ENCODE results near the gene AFF1. TPM values are rescaled to one million over a fixed set of nuclear protein-coding genes. Genes with fewer than 3 reads are reported as not detected.

The AFF1 gene
- total RNA-seq, 2 donors from 2014 or later: 42.8 to 57.0 TPM

- no peak overlapping the region for H3K4me3 ChIP-seq
- peak overlapping the region in 1 of 4 donors; percentile 93 for H3K27ac ChIP-seq
- DNase-seq (no peak), ATAC-seq (no peak)
- TF ChIP-seq CTCF (IDR thresholded peaks at IDR 0.05) (no peak), POLR2A (IDR thresholded peaks at IDR 0.05) (no peak)
- no peaks in the 10 kb centered on the region for H3K27me3 ChIP-seq
- peaks cover 13% of the 10 kb centered on the region for H3K4me1 ChIP-seq
- 87 to 90% methylated on average over 18 to 19 of the region's 19 CpGs for WGBS, 2 donors
- H3K36me3 ChIP-seq (replicated peaks in 1 of 2; ENCODE audit: insufficient read depth in 1 of 2, low read depth in 2 of 2): no peaks in the 10 kb centered on the region
- no peaks in the 10 kb centered on the region for H3K9me3 ChIP-seq
- intact Hi-C loops (cut with DNase I): no loop called here
These were observed 41.7 kb upstream of the AFF1 start for GRCh38 chr4:86893136-86893535.

DNA sequence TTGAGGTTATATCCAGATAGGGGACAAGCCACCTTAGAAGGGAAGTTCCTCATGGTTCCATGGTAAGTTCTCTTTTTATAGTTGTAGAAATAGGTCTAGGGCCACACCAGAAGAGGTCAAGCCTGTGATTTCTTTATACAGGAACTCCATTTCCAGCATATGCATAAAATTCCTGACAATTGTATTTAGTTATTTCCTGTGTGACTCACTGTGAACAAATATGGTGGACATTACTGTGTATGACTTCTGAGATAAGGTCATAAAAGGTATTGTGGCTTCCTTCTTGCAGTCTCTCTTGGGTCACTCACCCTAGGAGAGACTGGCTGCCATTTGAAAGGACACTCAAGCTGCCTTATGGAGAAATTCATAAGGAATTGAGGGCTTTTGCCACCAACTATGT, 40.4 kb upstream of the AFF1 start:
- no peaks in the 10 kb centered on the region for H3K27me3 ChIP-seq
- ATAC-seq (no peak), DNase-seq (no peak)
- intact Hi-C loops (cut with DNase I): no loop called here
- peaks cover 13% of the 10 kb centered on the region for H3K4me1 ChIP-seq
- TF ChIP-seq POLR2A (IDR thresholded peaks at IDR 0.05) (no peak), CTCF (IDR thresholded peaks at IDR 0.05) (no peak)
- no peak overlapping the region for H3K4me3 ChIP-seq
- no peak overlapping the region for H3K27ac ChIP-seq
- H3K9me3 ChIP-seq: no peaks in the 10 kb centered on the region
- no peaks in the 10 kb centered on the region for H3K36me3 ChIP-seq (replicated peaks in 1 of 2; ENCODE audit: insufficient read depth in 1 of 2, low read depth in 2 of 2)

GRCh38 chr4:86895692-86896488, 38.9 kb upstream of the AFF1 start:
- no peak overlapping the region for H3K4me3 ChIP-seq
- ATAC-seq (no peak), DNase-seq (peak in 2 of 4 donors; percentile 23 to 61)
- peaks cover 11% of the 10 kb centered on the region for H3K4me1 ChIP-seq
- no peaks in the 10 kb centered on the region for H3K27me3 ChIP-seq
- H3K36me3 ChIP-seq (replicated peaks in 1 of 2; ENCODE audit: insufficient read depth in 1 of 2, low read depth in 2 of 2): no peaks in the 10 kb centered on the region
- intact Hi-C loops (cut with DNase I): loop anchor here (5.0 kb wide), 1 partner anchor 399 kb away; no protein-coding TSS in a partner anchor
- WGBS, 2 donors: 66 to 70% methylated on average over 6 of the region's 6 CpGs
- no peaks in the 10 kb centered on the region for H3K9me3 ChIP-seq
- H3K27ac ChIP-seq: no peak overlapping the region
- TF ChIP-seq CTCF (IDR thresholded peaks at IDR 0.05): peak; percentile 39 to 89 (median 82)
- no peak for TF ChIP-seq POLR2A (IDR thresholded peaks at IDR 0.05)

- no peak for ATAC-seq
- intact Hi-C loops (cut with DNase I): loop anchor here (5.0 kb wide), 1 partner anchor 399 kb away; no protein-coding TSS in a partner anchor
- Histone ChIP-seq H3K27ac (no peak overlapping the region), H3K36me3 (replicated peaks in 1 of 2; ENCODE audit: insufficient read depth in 1 of 2, low read depth in 2 of 2) (no peaks in the 10 kb centered on the region), H3K4me3 (no peak overlapping the region), H3K27me3 (no peaks in the 10 kb centered on the region), H3K4me1 (peaks cover 4% of the 10 kb centered on the region), H3K9me3 (no peaks in the 10 kb centered on the region)
- 48 to 53% methylated on average over 4 of the region's 4 CpGs for WGBS, 2 donors
- DNase-seq: no peak
- TF ChIP-seq POLR2A (IDR thresholded peaks at IDR 0.05): no peak
- no peak for TF ChIP-seq CTCF (IDR thresholded peaks at IDR 0.05)
These were observed 38.2 kb upstream of the AFF1 start for GRCh38 chr4:86896596-86896995.

DNA sequence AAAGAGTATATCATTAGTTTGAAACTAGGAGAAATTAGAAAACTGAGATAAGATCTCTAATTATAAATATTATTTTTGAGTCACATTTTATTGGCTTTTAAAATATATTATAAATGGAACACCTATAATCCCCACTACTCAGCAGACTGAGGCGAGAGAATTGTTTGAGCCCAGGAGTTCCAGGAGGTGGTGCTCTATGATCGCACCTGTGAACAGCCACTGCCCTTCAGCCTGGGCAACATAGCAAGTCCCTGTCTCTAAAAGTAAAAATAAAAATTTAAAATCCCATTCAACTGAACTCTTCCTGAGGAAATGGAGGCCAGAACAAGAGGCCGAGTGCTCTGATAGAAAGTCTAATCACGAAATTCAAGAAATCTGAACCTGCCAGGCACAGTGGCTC, 36.2 kb upstream of the AFF1 start:
- Histone ChIP-seq H3K27ac (no peak overlapping the region), H3K36me3 (replicated peaks in 1 of 2; ENCODE audit: insufficient read depth in 1 of 2, low read depth in 2 of 2) (no peaks in the 10 kb centered on the region), H3K4me1 (no peaks in the 10 kb centered on the region), H3K9me3 (no peaks in the 10 kb centered on the region), H3K27me3 (no peaks in the 10 kb centered on the region), H3K4me3 (no peak overlapping the region)
- TF ChIP-seq CTCF (IDR thresholded peaks at IDR 0.05) (peak in 3 of 7 experiments; percentile 14 to 28 (median 26)), POLR2A (IDR thresholded peaks at IDR 0.05) (no peak)
- DNase-seq (no peak), ATAC-seq (no peak)
- intact Hi-C loops (cut with DNase I): loop anchor here (5.0 kb wide), 1 partner anchor 401 kb away; no protein-coding TSS in a partner anchor
- WGBS, 2 donors: 83 to 86% methylated on average over 4 of the region's 4 CpGs
